Amniotic stem cell (primary cell): ENCODE results near the gene NFATC1.

Source experiments
- DNase-seq: peaks from one replicate; lab custom pipeline; 2025; lab: John Stamatoyannopoulos, UW

NFATC1 gene

GRCh38 chr18:79457239-79457638, 61.5 kb downstream of the NFATC1 start:
- no peak for DNase-seq

- DNase-seq: no peak
These were observed 61.9 kb downstream of the NFATC1 start for GRCh38 chr18:79457652-79458051.

DNA sequence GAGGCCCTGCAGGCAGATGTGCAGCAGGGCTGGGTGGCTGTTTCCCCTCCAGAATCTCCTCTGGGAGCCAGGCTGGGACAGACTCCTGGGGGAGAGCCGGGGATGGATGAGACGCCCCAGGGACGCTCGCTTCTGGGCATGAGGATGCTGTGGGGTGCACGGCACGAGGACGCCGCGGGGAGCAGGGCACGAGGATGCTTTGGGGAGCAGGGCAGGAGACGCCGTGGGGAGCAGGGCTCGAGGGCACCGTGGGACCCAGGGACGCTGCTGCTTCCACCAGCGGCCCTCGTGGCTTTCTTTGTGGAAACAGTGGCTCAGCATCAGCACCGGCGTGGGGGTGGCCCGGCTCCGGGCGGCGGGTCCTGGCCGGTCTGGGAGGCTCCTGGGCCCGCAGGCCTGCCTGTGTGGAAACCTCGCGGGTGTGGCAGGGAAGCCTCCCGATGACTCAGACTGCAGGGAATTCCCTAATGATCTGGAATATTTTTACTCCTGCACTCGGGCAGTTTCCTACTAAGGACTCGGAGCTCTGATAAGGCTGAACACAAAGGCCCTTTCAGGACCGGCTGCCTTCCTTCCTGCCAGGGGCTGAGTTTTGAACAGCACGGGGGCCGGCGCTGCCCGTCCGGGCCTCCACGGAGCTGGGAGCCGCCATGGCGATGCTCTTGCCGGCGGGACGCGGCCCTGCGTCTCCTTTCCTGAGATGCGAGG, 62.6 kb downstream of the NFATC1 start:
- DNase-seq: peak; percentile 83

- DNase-seq: no peak
These were observed 63.4 kb downstream of the NFATC1 start for GRCh38 chr18:79458917-79459803.

- DNase-seq: no peak
These were observed 64.3 kb downstream of the NFATC1 start for GRCh38 chr18:79459946-79460480.

- no peak for DNase-seq
These were observed 65.0 kb downstream of the NFATC1 start for GRCh38 chr18:79460481-79461300.

DNA sequence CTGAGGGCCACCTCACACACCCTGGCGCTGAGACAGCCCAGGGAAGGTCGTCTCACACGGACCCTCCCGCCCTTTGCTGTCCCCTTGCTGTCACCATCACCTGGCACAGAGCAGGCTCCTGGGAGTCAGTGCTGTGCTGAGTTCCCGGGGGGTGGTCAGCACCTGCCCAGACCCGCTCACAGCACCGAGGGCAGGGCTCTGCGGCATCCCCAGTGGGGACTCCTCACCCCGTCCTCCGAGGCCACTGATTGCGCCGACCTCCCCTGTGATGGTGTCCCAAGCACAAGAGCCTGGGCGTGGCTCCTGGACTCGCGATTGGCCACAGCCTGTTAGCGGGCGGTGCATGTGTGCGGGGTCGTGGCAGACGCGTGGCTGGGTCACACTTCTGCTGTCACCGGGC, 65.9 kb downstream of the NFATC1 start:
- no peak for DNase-seq

DNA sequence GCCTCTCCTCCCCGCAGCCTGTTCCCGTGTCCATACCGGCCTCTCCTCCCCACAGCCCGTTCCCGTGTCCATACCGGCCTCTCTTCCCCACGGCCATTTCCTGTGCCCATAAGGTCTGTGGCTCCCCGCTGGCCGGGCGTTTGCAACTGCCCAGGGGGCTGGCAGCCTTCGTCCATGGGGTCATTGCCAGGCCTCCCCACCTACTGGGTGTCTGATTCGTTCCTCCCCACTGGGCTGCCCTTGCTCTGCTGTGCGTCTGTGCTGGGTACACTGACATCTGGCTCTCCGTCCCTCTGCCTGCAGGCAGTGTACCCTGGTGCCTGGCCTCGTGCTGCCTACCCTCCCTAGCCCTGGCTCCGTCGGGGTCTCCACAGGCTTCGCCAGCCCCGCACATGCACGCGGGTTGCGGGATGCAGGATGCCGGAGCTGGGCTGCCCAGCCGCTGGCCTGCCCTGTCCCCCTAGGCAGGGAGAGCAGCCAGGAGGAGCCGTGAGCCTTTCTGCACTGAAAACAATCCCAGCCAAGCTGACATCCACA, 67.8 kb downstream of the NFATC1 start:
- DNase-seq: no peak

DNA sequence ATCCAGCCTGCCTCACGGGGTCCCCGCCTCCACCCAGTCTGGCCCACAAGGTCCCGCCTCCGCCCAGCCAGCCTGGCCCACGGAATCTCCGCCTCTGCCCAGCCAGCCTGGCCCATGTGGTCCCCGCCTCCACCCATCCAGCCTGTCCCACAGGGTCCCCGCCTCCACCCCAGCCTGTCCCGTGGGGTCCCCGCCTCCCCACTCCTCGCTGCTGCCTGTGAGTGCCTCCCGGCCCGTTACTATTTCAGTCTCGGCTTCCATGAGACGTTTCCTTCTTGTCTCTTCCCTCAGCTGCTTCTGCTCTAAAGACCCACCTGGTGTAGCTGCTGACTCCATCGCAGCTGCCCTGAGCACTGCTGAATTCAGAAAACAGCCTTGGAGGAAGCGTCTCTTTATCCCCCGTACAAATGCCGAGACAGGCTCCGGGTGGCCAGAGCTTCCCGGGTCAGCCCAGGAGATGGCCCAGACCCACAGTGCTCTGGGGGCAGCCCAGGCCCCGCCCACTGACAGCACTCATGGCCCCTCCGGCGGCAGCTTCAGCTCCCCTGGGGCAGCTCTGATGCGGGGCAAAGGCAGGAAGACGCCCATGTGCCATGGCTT, 69.8 kb downstream of the NFATC1 start:
- no peak for DNase-seq

DNA sequence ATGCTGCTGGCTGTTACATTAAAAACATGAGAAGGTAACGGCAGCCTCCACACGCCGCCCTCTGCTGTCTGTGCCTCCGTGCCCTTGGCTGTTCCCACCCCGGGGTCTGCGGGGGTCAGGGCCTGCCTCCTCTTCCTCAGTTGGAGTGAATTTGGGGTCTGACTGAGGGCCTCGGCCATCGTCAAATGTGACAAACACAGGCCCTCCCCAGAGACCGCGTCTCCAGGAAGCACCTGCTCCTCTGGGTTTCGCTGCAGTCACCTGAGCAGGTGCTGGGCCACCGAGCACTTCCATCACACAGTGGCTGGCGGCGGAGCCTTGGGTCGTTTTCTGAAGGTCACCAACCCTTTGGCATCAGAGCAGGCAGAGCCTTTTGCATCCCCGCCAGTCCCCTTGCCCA, 70.9 kb downstream of the NFATC1 start:
- DNase-seq: no peak

DNA sequence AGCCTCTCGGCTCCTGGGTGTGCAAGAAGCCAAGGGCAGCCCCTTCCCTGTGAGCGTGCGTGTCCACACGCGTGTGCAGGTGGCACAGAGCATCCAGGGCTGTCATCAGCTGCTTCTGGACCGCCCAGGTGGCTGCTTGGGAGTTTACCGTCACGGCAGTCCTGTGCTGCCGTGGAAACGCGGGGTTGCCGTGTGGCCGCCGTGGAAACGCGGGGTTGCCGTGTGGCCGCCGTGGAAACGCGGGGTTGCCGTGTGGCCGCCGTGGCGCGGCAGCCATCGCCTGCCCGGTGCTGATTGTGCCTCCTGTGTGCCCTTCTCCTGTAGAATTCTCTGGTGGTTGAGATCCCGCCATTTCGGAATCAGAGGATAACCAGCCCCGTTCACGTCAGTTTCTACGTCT, 71.4 kb downstream of the NFATC1 start:
- DNase-seq: no peak

DNA sequence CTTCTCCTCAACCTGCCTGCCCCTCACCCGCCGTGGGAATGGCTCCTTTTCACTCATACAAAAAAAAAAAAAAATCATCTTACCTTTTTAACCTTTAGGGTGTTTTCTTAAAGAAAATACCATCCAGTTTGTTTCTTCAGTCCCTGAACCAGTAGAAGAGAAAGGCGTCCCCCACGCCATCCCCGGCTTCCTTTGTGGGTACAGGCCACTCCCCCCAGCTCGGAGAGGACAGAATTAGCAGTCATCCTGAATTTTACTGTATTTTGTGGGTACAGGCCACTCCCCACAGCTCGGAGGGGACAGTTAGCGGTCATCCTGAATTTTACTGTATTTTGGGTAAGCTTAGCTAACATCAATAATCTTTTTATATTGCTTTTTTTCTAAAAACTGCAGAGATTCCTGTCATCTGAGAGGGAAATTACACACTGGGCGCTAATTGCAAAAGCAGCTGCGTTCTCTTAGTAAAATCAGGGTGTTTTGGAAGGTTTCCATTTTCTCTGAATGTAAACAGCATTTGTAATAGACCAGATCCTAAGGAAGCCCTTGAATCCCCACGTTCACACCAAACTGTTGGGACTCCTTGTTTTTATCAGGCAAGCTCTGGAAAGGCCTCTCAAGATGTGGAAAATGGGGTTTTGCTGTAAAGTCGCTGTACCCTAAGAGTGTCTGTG, 72.5 kb downstream of the NFATC1 start:
- no peak for DNase-seq

GRCh38 chr18:79469309-79469708, 73.6 kb downstream of the NFATC1 start:
- no peak for DNase-seq

DNA sequence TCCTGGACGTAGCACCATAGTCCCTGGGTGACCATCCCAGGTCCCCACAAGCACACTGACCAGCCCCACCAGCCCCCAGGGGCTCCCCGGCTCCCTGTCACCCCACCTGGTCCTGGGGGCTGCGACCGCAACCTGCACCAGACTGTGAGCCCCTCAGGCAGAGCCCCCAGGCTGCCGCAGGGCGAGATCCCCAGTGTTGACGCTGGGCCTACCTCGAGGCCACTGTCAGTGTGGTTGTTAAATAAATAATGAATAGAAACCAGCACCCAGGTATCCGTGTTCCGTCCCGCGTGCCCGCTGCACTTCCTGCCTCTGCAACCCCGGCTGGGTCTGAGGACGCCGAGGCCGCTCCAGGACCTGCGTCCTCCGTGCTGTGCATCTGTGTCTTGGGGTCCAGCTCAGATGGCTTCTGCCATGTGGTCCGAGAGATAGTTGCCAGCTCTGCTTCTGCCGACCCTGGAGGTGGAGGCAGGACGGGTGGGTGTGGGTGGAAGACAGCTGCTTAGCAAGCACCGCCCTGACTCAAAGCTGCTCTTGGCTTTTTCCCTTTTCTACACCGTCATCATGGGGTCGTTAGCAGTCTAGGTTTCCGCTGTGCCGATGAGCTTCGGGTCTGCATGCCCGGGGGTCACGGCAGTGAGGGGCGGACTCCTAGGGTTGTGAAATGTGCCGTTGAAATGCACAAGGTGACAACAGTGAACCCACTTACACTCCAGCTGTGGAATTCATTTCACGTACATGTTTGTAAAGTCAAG, 74.2 kb downstream of the NFATC1 start:
- no peak for DNase-seq

DNA sequence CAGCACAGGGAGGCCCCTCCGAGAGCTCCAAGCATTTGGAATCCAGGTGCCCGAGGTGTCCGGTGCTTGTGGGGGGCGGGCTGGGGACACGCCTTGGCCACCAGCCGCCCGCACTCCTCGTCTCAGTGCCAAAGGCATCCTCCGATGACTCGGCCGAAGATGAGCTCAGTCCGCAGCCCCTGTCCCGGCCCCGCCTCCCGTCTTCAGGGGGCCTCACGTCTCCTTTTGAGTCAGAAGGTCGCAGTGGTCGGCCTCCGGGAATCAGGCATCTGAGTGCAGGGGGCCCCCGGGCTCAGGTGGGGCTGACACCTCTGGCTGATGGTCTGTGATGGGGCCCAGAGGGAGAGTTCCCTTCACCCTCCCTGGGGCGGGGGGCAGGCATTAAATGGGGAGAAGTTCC, 74.8 kb downstream of the NFATC1 start:
- no peak for DNase-seq

GRCh38 chr18:79471046-79471445, 75.3 kb downstream of the NFATC1 start:
- DNase-seq: no peak

- DNase-seq: no peak
These were observed 75.9 kb downstream of the NFATC1 start for GRCh38 chr18:79471597-79471996.

GRCh38 chr18:79472176-79472575, 76.4 kb downstream of the NFATC1 start:
- no peak for DNase-seq

GRCh38 chr18:79472946-79473345, 77.2 kb downstream of the NFATC1 start:
- no peak for DNase-seq
